Measurements from ENCODE around the gene GSG1L2.
"Not testable (repeated sequence)": the region's sequence is repeated elsewhere in the genome, so short reads cannot be mapped to it uniquely, and the experiment has no call there.

Gene GSG1L2

GRCh38 chr17:9788601-9789000, 33.3 kb downstream of the GSG1L2 start:
- no peak overlapping the region for H2AFZ ChIP-seq (ENCODE audit: low read depth, low read length)

GRCh38 chr17:9784544-9784943, 37.3 kb downstream of the GSG1L2 start:
- Histone ChIP-seq H3K27ac (ENCODE audit: low read length) (no peak overlapping the region), H3K4me2 (ENCODE audit: low read length) (no peak overlapping the region), H4K20me1 (ENCODE audit: insufficient read depth, low read length) (no peaks in the 10 kb centered on the region), H3K36me3 (replicated peaks; ENCODE audit: low read depth, low read length) (no peaks in the 10 kb centered on the region), H2AFZ (ENCODE audit: low read depth, low read length) (no peak overlapping the region), H3K4me1 (ENCODE audit: low read length) (no peaks in the 10 kb centered on the region), H3K27me3 (ENCODE audit: low read depth, low read length) (no peaks in the 10 kb centered on the region; the same call in 1 of the 2 replicates), H3K79me2 (ENCODE audit: low read length) (no peaks in the 10 kb centered on the region), H3K4me3 (ENCODE audit: low read length) (no peak overlapping the region), H3K9me3 (ENCODE audit: insufficient read depth, low read length) (no peaks in the 10 kb centered on the region), H3K9ac (ENCODE audit: low read length) (no peak overlapping the region)
- TF ChIP-seq CTCF (IDR thresholded peaks at IDR 0.05; ENCODE audit: low read depth, low read length) = no peak
- no peak for TF ChIP-seq EZH2phosphoT487 (IDR thresholded peaks at IDR 0.05; ENCODE audit: low read depth)

More at GRCh38 chr17:9788601-9789000, 33.3 kb downstream of the GSG1L2 start:
- no peaks in the 10 kb centered on the region; the same call in 1 of the 2 replicates for H3K27me3 ChIP-seq (ENCODE audit: low read depth, low read length)
- no peaks in the 10 kb centered on the region for H3K4me1 ChIP-seq (ENCODE audit: low read length)
- no peaks in the 10 kb centered on the region for H3K9me3 ChIP-seq (ENCODE audit: insufficient read depth, low read length)
- no peak overlapping the region for H3K27ac ChIP-seq (ENCODE audit: low read length)
- TF ChIP-seq CTCF (IDR thresholded peaks at IDR 0.05; ENCODE audit: low read depth, low read length) (no peak), EZH2phosphoT487 (IDR thresholded peaks at IDR 0.05; ENCODE audit: low read depth) (no peak)
- no peak overlapping the region for H3K4me2 ChIP-seq (ENCODE audit: low read length)
- no peak overlapping the region for H3K4me3 ChIP-seq (ENCODE audit: low read length)
- H3K79me2 ChIP-seq (ENCODE audit: low read length) = no peaks in the 10 kb centered on the region
- no peak overlapping the region for H3K9ac ChIP-seq (ENCODE audit: low read length)
- no peaks in the 10 kb centered on the region for H4K20me1 ChIP-seq (ENCODE audit: insufficient read depth, low read length)
- no peaks in the 10 kb centered on the region for H3K36me3 ChIP-seq (replicated peaks; ENCODE audit: low read depth, low read length)

GRCh38 chr17:9783465-9783864, 38.4 kb downstream of the GSG1L2 start:
- not testable (repeated sequence) for H3K9me3 ChIP-seq (ENCODE audit: insufficient read depth, low read length); H4K20me1 ChIP-seq (ENCODE audit: insufficient read depth, low read length); H2AFZ ChIP-seq (ENCODE audit: low read depth, low read length); H3K9ac ChIP-seq (ENCODE audit: low read length); H3K79me2 ChIP-seq (ENCODE audit: low read length); H3K36me3 ChIP-seq (replicated peaks; ENCODE audit: low read depth, low read length); H3K4me3 ChIP-seq (ENCODE audit: low read length); H3K27ac ChIP-seq (ENCODE audit: low read length); H3K4me1 ChIP-seq (ENCODE audit: low read length); H3K27me3 ChIP-seq (ENCODE audit: low read depth, low read length); H3K4me2 ChIP-seq (ENCODE audit: low read length)

- TF ChIP-seq EZH2phosphoT487 (IDR thresholded peaks at IDR 0.05; ENCODE audit: low read depth) = no peak
- TF ChIP-seq CTCF (IDR thresholded peaks at IDR 0.05; ENCODE audit: low read depth, low read length) = no peak
Observed at GRCh38 chr17:9783050-9783449, 38.8 kb downstream of the GSG1L2 start.

GRCh38 chr17:9780552-9780951, 41.3 kb downstream of the GSG1L2 start:
- H4K20me1 ChIP-seq (ENCODE audit: insufficient read depth, low read length) = no peaks in the 10 kb centered on the region
- H3K4me3 ChIP-seq (ENCODE audit: low read length) = no peak overlapping the region
- no peaks in the 10 kb centered on the region for H3K36me3 ChIP-seq (replicated peaks; ENCODE audit: low read depth, low read length)
- no peaks in the 10 kb centered on the region for H3K79me2 ChIP-seq (ENCODE audit: low read length)
- no peaks in the 10 kb centered on the region for H3K27me3 ChIP-seq (ENCODE audit: low read depth, low read length)
- H3K9ac ChIP-seq (ENCODE audit: low read length) = no peak overlapping the region
- no peaks in the 10 kb centered on the region for H3K4me1 ChIP-seq (ENCODE audit: low read length)
- no peak overlapping the region for H3K4me2 ChIP-seq (ENCODE audit: low read length)
- no peak for TF ChIP-seq CTCF (IDR thresholded peaks at IDR 0.05; ENCODE audit: low read depth, low read length)
- no peak for TF ChIP-seq EZH2phosphoT487 (IDR thresholded peaks at IDR 0.05; ENCODE audit: low read depth)
- H2AFZ ChIP-seq (ENCODE audit: low read depth, low read length) = no peak overlapping the region
- no peaks in the 10 kb centered on the region for H3K9me3 ChIP-seq (ENCODE audit: insufficient read depth, low read length)
- no peak overlapping the region for H3K27ac ChIP-seq (ENCODE audit: low read length)

More at GRCh38 chr17:9783050-9783449, 38.8 kb downstream of the GSG1L2 start:
- Histone ChIP-seq H4K20me1 (ENCODE audit: insufficient read depth, low read length) (no peaks in the 10 kb centered on the region), H3K4me2 (ENCODE audit: low read length) (no peak overlapping the region), H3K9me3 (ENCODE audit: insufficient read depth, low read length) (no peaks in the 10 kb centered on the region), H2AFZ (ENCODE audit: low read depth, low read length) (no peak overlapping the region), H3K36me3 (replicated peaks; ENCODE audit: low read depth, low read length) (no peaks in the 10 kb centered on the region), H3K9ac (ENCODE audit: low read length) (no peak overlapping the region), H3K4me3 (ENCODE audit: low read length) (no peak overlapping the region), H3K4me1 (ENCODE audit: low read length) (no peaks in the 10 kb centered on the region), H3K27ac (ENCODE audit: low read length) (no peak overlapping the region), H3K79me2 (ENCODE audit: low read length) (no peaks in the 10 kb centered on the region), H3K27me3 (ENCODE audit: low read depth, low read length) (no peaks in the 10 kb centered on the region)

Data from OCI-LY3 (cell line).